K562 (cell line): ENCODE results near the gene LIPT1. TPM values are rescaled to one million over a fixed set of nuclear protein-coding genes. Genes with fewer than 3 reads are reported as not detected.
A peak's percentile ranks its signal among the peaks of the same experiment; 100 is the strongest.

Experiments
- ASH1L ChIP-seq: fragments of 450-650 bp; IDR thresholded peaks from 2 replicates; pipeline ENCODE4 v1.6.1; 2018; ENCODE audit warnings: borderline replicate concordance, mild to moderate bottlenecking, low read depth; ENCODE audit not compliant: partially characterized antibody
- CSDE1 ChIP-seq, 2 experiments: fragments of 450-650 bp; IDR thresholded peaks; 2 replicates each; pipeline ENCODE4 v1.6.1; 2016; ENCODE audit warnings: mild to moderate bottlenecking in 1 of 2
- JUN ChIP-seq, 2 experiments: sonication (generic) in 1 of 2; formaldehyde crosslinking in 1 of 2; IDR thresholded peaks; 2 replicates each; pipeline versions ENCODE4 v1.6.1 to v1.8.0; 2012 to 2022; ENCODE audit warnings: borderline replicate concordance in 2 of 2, mild to moderate bottlenecking in 2 of 2, improper control_type of control experiment in 1 of 2, low read depth in 1 of 2, low read length in 1 of 2, missing genetic modification reagents in 1 of 2
- NCOA1 ChIP-seq: fragments of 450-650 bp; IDR thresholded peaks from 2 replicates; pipeline ENCODE4 v1.6.1; 2016; ENCODE audit warnings: low read depth
- PHF21A ChIP-seq: fragments of 450-650 bp; IDR thresholded peaks from 2 replicates; pipeline ENCODE4 v1.6.1; 2017; ENCODE audit warnings: low read depth, borderline replicate concordance
- RCOR1 ChIP-seq, 2 experiments: IDR thresholded peaks; 2 replicates each; pipeline ENCODE4 v1.6.1; 2012; ENCODE audit warnings: low read depth in 2 of 2, low read length in 2 of 2, borderline replicate concordance in 1 of 2, improper control_type of control experiment in 1 of 2
- REST ChIP-seq, 2 experiments: fragments of 450-650 bp; formaldehyde crosslinking in 1 of 2; IDR thresholded peaks; 2 replicates each; pipeline versions ENCODE4 v1.4.0 to v1.6.1; 2014 to 2020; ENCODE audit warnings: mild to moderate bottlenecking in 2 of 2, borderline replicate concordance in 1 of 2, low read depth in 1 of 2
- RFX5 ChIP-seq: IDR thresholded peaks from 2 replicates; pipeline ENCODE4 v1.6.1; 2011; ENCODE audit warnings: low read depth, mild to moderate bottlenecking, improper control_type of control experiment, low read length
- SAP30 ChIP-seq: fragments of 200-600 bp; sonication (generic); IDR thresholded peaks from 2 replicates; pipeline ENCODE4 v1.6.1; 2012; ENCODE audit warnings: borderline replicate concordance, low read depth, mild to moderate bottlenecking, moderate library complexity, low read length, control low read depth, inconsistent platforms; ENCODE audit not compliant: insufficient read depth, poor library complexity, severe bottlenecking
- SMAD4 ChIP-seq: fragments of 250-450 bp; sonication (Bioruptor Pico); conservative IDR thresholded peaks from 2 replicates; pipeline ENCODE4 v1.8.0; 2021; ENCODE audit warnings: inconsistent platforms, mild to moderate bottlenecking, moderate library complexity
- SMC3 ChIP-seq: conservative IDR thresholded peaks from 2 replicates; pipeline ENCODE4 v1.6.1; 2011; ENCODE audit warnings: low read depth, low read length, improper control_type of control experiment; ENCODE audit not compliant: insufficient read depth
- TFAP4 ChIP-seq: sonication (generic); formaldehyde crosslinking; IDR thresholded peaks from 2 replicates; pipeline ENCODE4 v1.8.0; 2022; ENCODE audit warnings: missing genetic modification reagents, mild to moderate bottlenecking, moderate library complexity, borderline replicate concordance
- ZBTB9 ChIP-seq: fragments of 450-650 bp; formaldehyde crosslinking; IDR thresholded peaks from 2 replicates; pipeline ENCODE4 v1.4.0; 2020; ENCODE audit warnings: mild to moderate bottlenecking, moderate library complexity
- polyA plus RNA-seq, 8 experiments: library from polyadenylated mRNA; depleted of rRNA in 4 of 8; stranded (reverse) in 5 of 8; unstranded in 3 of 8; fragments of >200 nt; fragmentation: Nextera tagmentation in 2 of 8; fragmentation: Illumina TruSeq in 1 of 8; extraction: Ambion mirVana in 2 of 8; extraction: Trizol in 1 of 8; gene quantifications; 2 replicates each; pipeline versions ENCODE4 v1.2.1 to v1.2.3, GENCODE V29; 2011 to 2014; ENCODE audit warnings: inconsistent platforms in 1 of 8, missing spikeins in 1 of 8
- total RNA-seq, 7 experiments: library from RNA; depleted of rRNA in 6 of 7; stranded (reverse); fragments of >200 nt in 6 of 7; fragmentation: Illumina TruSeq in 2 of 7; extraction: Trizol in 2 of 7; gene quantifications; 2 replicates each; pipeline versions ENCODE4 v1.2.1 to v1.2.3, GENCODE V29; 2011 to 2021; ENCODE audit warnings: low replicate concordance in 1 of 7

Gene LIPT1
- total and polyA plus RNA-seq, 9 of the 15 experiments (the other 6 are each of a cell fraction or from before 2014, with no cell fraction given), result 6.4 to 18.3 (median 11.6) TPM

- TF ChIP-seq ZBTB9 (CRISPR knock-in tag) (0 out of 2 replicates have a peak, but pooled peaks have one; percentile 48), REST (IDR thresholded peaks at IDR 0.05; ENCODE audit: borderline replicate concordance) (peak; percentile 63), REST (CRISPR knock-in tag; IDR thresholded peaks at IDR 0.05; ENCODE audit: low read depth) (no peak), SMC3 (no peak), JUN (IDR thresholded peaks at IDR 0.05; ENCODE audit: borderline replicate concordance, low read depth, low read length) (0 out of 2 replicates have a peak, but pooled peaks have one; percentile 5), JUN (CRISPR knock-in tag; IDR thresholded peaks at IDR 0.05; ENCODE audit: borderline replicate concordance) (no peak), SAP30 (peak; percentile 78), CSDE1 (IDR thresholded peaks at IDR 0.05) (no peak), RFX5 (no peak), RCOR1 (IDR thresholded peaks at IDR 0.05; ENCODE audit: borderline replicate concordance in 1 of 2, low read depth in 2 of 2, low read length in 2 of 2) (peak in 1 of 2 experiments; percentile 83; a peak in 2 of 4 replicates), PHF21A (0 out of 2 replicates have a peak, but pooled peaks have one; percentile 28), ASH1L (peak; percentile 59), TFAP4 (CRISPR knock-in tag) (peak; percentile 68), NCOA1 (peak; percentile 99), SMAD4 (peak; percentile 76; the same call in 1 of the 2 replicates)
These were observed 26.2 kb downstream of the LIPT1 start, which contains the start of the genes MITD1 and MRPL30 (continued) for GRCh38 chr2:99180755-99181623.
